22Rv1 (cell line): Measurements from ENCODE around the gene TPM2.
"Not testable (repeated sequence)": the region's sequence is repeated elsewhere in the genome, so short reads cannot be mapped to it uniquely, and the experiment has no call there.

Experiments
- H3K27ac ChIP-seq: fragments of 450-650 bp; 2 replicates; pipeline ENCODE4 v1.5.1; 2017
- ZFX ChIP-seq: fragments of 450-650 bp; IDR thresholded peaks from 2 replicates; pipeline ENCODE4 v1.6.1; 2017; ENCODE audit warnings: antibody characterized with exemption, borderline replicate concordance
- TF ChIP-seq, protein P1 (sequence below): fragments of 450-650 bp; IDR thresholded peaks from 2 replicates; pipeline ENCODE4 v1.5.1; 2017; ENCODE audit warnings: mild to moderate bottlenecking

The TPM2 gene

DNA sequence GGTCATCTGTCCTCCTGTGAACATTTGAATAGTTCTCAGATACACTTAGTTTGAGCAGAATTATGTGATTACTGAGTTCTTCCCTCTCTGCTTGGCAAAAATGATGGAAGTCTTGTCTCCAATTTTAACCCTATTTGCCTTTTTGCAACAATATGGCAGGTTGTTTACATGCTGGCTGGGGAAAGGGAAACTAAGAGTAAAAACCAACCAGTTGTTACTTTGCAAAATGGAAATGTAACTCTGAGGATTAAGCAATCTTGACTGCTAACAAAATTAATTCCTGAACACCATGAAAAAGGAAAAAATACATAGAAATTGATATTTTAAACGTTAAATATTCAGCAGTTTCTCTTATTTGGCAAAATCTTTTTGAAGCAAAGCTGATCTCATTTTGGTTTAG lies 50.1 kb downstream of the TPM2 start:
- no peak overlapping the region for H3K27ac ChIP-seq

DNA sequence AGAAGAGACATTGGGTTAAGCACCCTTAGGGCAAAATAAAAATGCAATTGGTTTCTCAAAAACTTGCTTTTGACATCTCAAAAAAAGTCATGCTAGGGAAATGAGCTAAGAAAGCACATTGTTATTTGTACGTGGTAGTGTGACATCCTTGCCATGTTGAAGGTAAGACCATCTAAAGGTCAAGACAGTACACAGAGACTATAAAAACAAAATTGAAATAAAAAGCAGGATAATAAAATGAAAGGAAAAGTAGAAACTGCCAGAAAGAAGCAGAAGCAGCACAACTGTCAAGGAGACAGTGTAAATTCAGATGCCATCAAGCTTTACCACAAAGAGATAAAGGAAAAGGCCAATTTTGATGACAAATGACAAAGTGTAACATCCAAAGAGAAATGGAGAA lies 50.5 kb downstream of the TPM2 start:
- H3K27ac ChIP-seq: not testable (repeated sequence)

More for the DNA sequence above, 50.1 kb downstream of the TPM2 start:
- TF ChIP-seq, protein P1, sequence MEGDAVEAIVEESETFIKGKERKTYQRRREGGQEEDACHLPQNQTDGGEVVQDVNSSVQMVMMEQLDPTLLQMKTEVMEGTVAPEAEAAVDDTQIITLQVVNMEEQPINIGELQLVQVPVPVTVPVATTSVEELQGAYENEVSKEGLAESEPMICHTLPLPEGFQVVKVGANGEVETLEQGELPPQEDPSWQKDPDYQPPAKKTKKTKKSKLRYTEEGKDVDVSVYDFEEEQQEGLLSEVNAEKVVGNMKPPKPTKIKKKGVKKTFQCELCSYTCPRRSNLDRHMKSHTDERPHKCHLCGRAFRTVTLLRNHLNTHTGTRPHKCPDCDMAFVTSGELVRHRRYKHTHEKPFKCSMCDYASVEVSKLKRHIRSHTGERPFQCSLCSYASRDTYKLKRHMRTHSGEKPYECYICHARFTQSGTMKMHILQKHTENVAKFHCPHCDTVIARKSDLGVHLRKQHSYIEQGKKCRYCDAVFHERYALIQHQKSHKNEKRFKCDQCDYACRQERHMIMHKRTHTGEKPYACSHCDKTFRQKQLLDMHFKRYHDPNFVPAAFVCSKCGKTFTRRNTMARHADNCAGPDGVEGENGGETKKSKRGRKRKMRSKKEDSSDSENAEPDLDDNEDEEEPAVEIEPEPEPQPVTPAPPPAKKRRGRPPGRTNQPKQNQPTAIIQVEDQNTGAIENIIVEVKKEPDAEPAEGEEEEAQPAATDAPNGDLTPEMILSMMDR: no peak
- TF ChIP-seq ZFX: no peak

DNA sequence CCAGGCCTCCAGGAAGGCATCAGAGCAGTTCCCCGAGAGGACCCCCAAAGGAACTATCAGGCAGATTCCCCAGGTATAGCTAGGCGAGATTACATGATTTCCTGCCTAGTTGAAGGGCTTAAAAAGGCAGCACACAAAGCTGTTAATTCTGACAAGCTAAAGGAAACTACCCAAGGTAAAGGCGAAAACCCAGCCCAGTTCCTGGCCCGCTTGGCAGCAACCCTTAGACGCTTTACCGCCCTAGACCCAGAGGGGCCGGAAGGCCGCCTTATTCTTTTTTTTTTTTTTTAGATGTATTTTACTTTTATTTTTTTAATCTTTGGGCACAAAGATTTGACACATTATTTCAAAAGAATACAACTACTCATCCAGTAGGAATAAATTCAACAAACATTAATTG lies 51.0 kb downstream of the TPM2 start:
- H3K27ac ChIP-seq: not testable (repeated sequence)

DNA sequence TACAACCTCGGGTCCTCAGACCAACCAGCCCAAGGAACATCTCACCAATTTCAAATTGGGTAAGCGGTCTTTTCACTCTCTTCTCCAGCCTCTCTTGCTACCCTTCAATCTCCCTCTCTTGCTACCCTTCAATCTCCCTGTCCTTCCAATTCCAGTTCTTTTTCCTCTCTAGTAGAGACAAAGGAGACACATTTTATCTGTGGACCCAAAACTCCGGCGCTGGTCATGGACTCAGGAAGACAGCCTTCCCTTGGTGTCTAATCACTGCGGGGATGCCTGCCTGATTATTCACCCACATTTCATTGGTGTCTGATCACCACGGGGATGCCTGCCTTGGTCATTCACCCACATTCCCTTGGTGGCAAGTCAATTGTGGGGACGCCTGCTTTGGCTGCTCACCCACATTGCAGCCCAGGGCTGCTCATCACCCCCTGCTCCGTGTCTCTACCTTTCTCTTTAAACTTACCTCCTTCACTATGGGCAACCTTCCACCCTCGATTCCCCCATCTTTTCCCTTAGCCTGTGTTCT lies 52.2 kb downstream of the TPM2 start:
- H3K27ac ChIP-seq: not testable (repeated sequence)

DNA sequence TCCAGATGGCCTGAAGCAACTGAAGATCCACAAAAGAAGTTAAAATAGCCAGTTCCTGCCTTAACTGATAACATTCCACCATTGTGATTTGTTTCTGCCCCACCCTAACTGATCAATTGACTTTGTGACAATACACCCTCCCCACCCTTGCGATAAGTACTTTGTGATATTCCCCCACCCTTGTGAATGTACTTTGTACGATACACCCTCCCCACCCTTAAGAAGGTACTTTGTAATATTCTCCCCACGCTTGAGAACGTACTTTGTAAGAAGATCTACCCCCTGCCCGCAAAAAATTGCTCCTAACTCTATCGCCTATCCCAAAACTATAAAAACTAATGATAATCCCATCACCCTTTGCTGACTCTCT lies 52.9 kb downstream of the TPM2 start:
- not testable (repeated sequence) for H3K27ac ChIP-seq

DNA sequence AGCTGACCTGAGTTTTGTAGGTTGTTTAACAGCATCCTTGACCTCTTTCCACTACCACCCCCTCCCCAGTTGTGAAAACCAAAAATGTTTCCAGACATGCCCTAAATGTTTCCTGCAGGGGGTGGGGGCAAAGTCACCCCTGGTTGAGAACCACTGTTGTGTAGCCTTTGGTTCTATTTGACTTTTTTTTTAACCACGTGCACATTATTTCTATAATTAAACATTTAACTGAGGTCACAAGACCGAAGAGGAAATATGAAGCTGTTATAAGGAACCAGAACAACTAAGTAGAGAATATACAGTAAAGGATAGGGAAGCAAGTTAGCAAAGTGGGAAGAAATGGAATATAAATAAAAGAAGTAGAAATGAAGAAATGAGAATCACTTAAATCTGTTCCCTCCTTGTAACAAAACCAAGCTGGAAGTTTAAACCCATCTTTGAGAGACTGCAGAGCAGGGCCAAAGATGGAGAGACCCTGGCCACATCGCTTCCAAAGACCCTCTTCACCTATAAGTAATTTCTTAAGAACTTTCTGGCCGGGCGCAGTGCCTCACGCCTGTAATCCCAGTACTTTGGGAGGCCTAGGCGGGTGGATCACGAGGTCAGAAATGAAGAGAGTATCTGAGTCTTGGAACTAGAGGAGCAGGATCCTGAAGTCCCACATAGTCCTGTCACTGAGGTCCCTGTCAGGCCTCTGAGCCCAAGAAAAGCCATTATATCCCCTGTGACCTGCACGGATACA lies 53.4 kb downstream of the TPM2 start:
- no peak for TF ChIP-seq ZFX
- TF ChIP-seq, protein P1: no peak
- no peak overlapping the region for H3K27ac ChIP-seq

DNA sequence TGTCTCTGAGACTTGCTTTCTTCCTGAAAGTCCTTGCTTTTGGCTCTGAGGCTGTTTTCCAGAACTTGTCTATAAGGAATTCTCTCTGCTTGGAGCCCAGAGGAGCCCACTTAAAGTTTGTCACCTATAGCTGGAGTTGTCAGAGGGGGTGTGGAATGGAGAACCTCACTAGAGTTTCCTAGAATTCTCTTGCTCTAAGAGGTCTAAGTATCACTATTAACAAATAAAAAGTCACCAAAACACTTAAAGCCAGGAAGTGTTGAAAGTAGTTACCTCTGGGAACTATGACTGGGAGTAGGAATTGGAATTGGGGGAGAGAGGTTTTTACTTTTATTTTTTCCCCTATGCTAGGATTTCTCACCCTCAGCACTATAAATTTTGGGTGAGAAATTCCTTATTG lies 54.0 kb downstream of the TPM2 start:
- TF ChIP-seq, protein P1: no peak
- TF ChIP-seq ZFX: no peak
- H3K27ac ChIP-seq: no peak overlapping the region
